H9 (cell line): Measurements from ENCODE around the gene LTF. TPM values are rescaled to one million over a fixed set of nuclear protein-coding genes. Genes with fewer than 3 reads are reported as not detected.

Source experiments
- DNase-seq: peaks from one replicate; pipeline ENCODE4 v3.0.0-alpha.2; 2017
- H2AFZ ChIP-seq: one replicate; pipeline ENCODE4 v1.6.1; 2013; ENCODE audit warnings: mild to moderate bottlenecking, low read length, control low read depth, moderate library complexity
- H2AK5ac ChIP-seq: 2 replicates; pipeline ENCODE4 v1.6.1; 2013; ENCODE audit warnings: low read length, control low read depth, mixed read lengths; ENCODE audit not compliant: insufficient read length
- H2BK120ac ChIP-seq: one replicate; pipeline ENCODE4 v1.6.1; 2013; ENCODE audit warnings: low read depth, mild to moderate bottlenecking, low read length, control low read depth, inconsistent platforms; ENCODE audit not compliant: poor library complexity, severe bottlenecking
- H2BK12ac ChIP-seq: 2 replicates; pipeline ENCODE4 v1.6.1; 2013; ENCODE audit warnings: low read length, control low read depth, mixed read lengths, low read depth; ENCODE audit not compliant: insufficient read length
- H2BK15ac ChIP-seq: 2 replicates; pipeline ENCODE4 v1.6.1; 2013; ENCODE audit warnings: low read depth, low read length, control low read depth
- H2BK20ac ChIP-seq: one replicate; pipeline ENCODE4 v1.6.1; 2013; ENCODE audit warnings: low read depth, mild to moderate bottlenecking, low read length, control low read depth, inconsistent platforms; ENCODE audit not compliant: poor library complexity, severe bottlenecking
- H2BK5ac ChIP-seq: 2 replicates; pipeline ENCODE4 v1.6.1; 2013; ENCODE audit warnings: low read length, control low read depth, mixed read lengths; ENCODE audit not compliant: insufficient read length
- H3K14ac ChIP-seq: 2 replicates; pipeline ENCODE4 v1.6.1; 2013; ENCODE audit warnings: low read length, control low read depth; ENCODE audit not compliant: insufficient read depth
- H3K18ac ChIP-seq: 2 replicates; pipeline ENCODE4 v1.6.1; 2013; ENCODE audit warnings: low read depth, mild to moderate bottlenecking, mixed read lengths, low read length, control low read depth; ENCODE audit not compliant: insufficient read length
- H3K23ac ChIP-seq: 2 replicates; pipeline ENCODE4 v1.6.1; 2013; ENCODE audit warnings: low read length, control low read depth, mixed read lengths, low read depth; ENCODE audit not compliant: insufficient read length
- H3K23me2 ChIP-seq: 2 replicates; pipeline ENCODE4 v1.6.1; 2013; ENCODE audit warnings: low read depth, mild to moderate bottlenecking, mixed read lengths, low read length, control low read depth; ENCODE audit not compliant: insufficient read length, poor library complexity, severe bottlenecking
- H3K27ac ChIP-seq: 2 replicates; pipeline ENCODE4 v1.5.1; 2013; ENCODE audit warnings: low read length, control low read depth, mixed read lengths, low read depth; ENCODE audit not compliant: insufficient read length
- H3K27me3 ChIP-seq: 2 replicates; pipeline ENCODE4 v1.6.1; 2013; ENCODE audit warnings: low read length, control low read depth, inconsistent platforms; ENCODE audit not compliant: insufficient read depth
- H3K4ac ChIP-seq: 2 replicates; pipeline ENCODE4 v1.6.1; 2013; ENCODE audit warnings: low read depth, mild to moderate bottlenecking, control low read depth, inconsistent platforms, low read length, moderate library complexity
- H3K4me1 ChIP-seq: 2 replicates; pipeline ENCODE4 v1.6.1; 2013; ENCODE audit warnings: low read length, control low read depth, inconsistent platforms; ENCODE audit not compliant: insufficient read depth
- H3K4me2 ChIP-seq: 2 replicates; pipeline ENCODE4 v1.6.1; 2013; ENCODE audit warnings: low read length, control low read depth, mixed read lengths; ENCODE audit not compliant: insufficient read length, insufficient read depth
- H3K56ac ChIP-seq: 2 replicates; pipeline ENCODE4 v1.6.1; 2013; ENCODE audit warnings: low read depth, mild to moderate bottlenecking, mixed read lengths, low read length, control low read depth; ENCODE audit not compliant: insufficient read length
- H3K79me1 ChIP-seq: 2 replicates; pipeline ENCODE4 v1.6.1; 2013; ENCODE audit warnings: low read depth, mild to moderate bottlenecking, moderate library complexity, low read length, control low read depth, inconsistent platforms; ENCODE audit not compliant: insufficient read depth, poor library complexity, severe bottlenecking
- H3K79me2 ChIP-seq: 2 replicates; pipeline ENCODE4 v1.6.1; 2013; ENCODE audit warnings: low read length, control low read depth, inconsistent platforms; ENCODE audit not compliant: insufficient read depth
- H3K9ac ChIP-seq: 2 replicates; pipeline ENCODE4 v1.6.1; 2013; ENCODE audit warnings: low read length, control low read depth, mixed read lengths; ENCODE audit not compliant: insufficient read length; ENCODE audit errors: extremely low read depth
- H3K9me3 ChIP-seq: one replicate; pipeline ENCODE4 v1.6.1; 2013; ENCODE audit warnings: low read depth, low read length, inconsistent platforms; ENCODE audit not compliant: control insufficient read depth
- H3T11ph ChIP-seq: one replicate; pipeline ENCODE4 v1.6.1; 2013; ENCODE audit warnings: mild to moderate bottlenecking, low read length, control low read depth, inconsistent platforms
- H4K20me1 ChIP-seq: one replicate; pipeline ENCODE4 v1.6.1; 2013; ENCODE audit not compliant: control insufficient read depth, insufficient read length, insufficient read depth
- H4K5ac ChIP-seq: 2 replicates; pipeline ENCODE4 v1.6.1; 2013; ENCODE audit warnings: low read depth, mild to moderate bottlenecking, mixed read lengths, low read length, control low read depth; ENCODE audit not compliant: insufficient read length
- H4K8ac ChIP-seq: replicated peaks from 2 replicates; pipeline ENCODE4 v1.6.1; 2013; ENCODE audit warnings: low read length, control low read depth, mixed read lengths, low read depth; ENCODE audit not compliant: insufficient read length
- H4K91ac ChIP-seq: 2 replicates; pipeline ENCODE4 v1.6.1; 2013; ENCODE audit warnings: low read depth, mild to moderate bottlenecking, moderate library complexity, mixed read lengths, low read length, control low read depth; ENCODE audit not compliant: insufficient read length
- H3K27ac Mint-ChIP-seq, 3 experiments: 2 replicates in 2 of 3; 3 replicates in 1 of 3; pipeline ENCODE4 v1.8.0; 2020 to 2021; ENCODE audit warnings: mixed read lengths in 3 of 3, mild to moderate bottlenecking in 1 of 3, moderate library complexity in 1 of 3
- H3K27me3 Mint-ChIP-seq: 2 replicates; pipeline ENCODE4 v1.8.0; 2021; ENCODE audit warnings: low read depth, mild to moderate bottlenecking, moderate library complexity, mixed read lengths
- H3K36me3 Mint-ChIP-seq, 3 experiments: 2 replicates in 2 of 3; 3 replicates in 1 of 3; pipeline ENCODE4 v1.8.0; 2020 to 2021; ENCODE audit warnings: low read depth in 3 of 3, mixed read lengths in 3 of 3; ENCODE audit not compliant: insufficient read depth in 1 of 3
- H3K4me1 Mint-ChIP-seq, 2 experiments: 2 replicates each; pipeline ENCODE4 v1.8.0; 2020; ENCODE audit warnings: mixed read lengths in 2 of 2
- H3K4me3 Mint-ChIP-seq, 2 experiments: 2 replicates in 1 of 2; 3 replicates in 1 of 2; pipeline ENCODE4 v1.8.0; 2020 to 2021; ENCODE audit warnings: mild to moderate bottlenecking in 2 of 2, mixed read lengths in 2 of 2, moderate library complexity in 1 of 2
- H3K9me3 Mint-ChIP-seq, 2 experiments: 2 replicates in 1 of 2; 3 replicates in 1 of 2; pipeline ENCODE4 v1.8.0; 2020; ENCODE audit warnings: mild to moderate bottlenecking in 2 of 2, mixed read lengths in 2 of 2, moderate library complexity in 1 of 2
- WGBS: extraction: QIAGEN DNeasy Blood & Tissue Kit; methylation state at CpG from one replicate; pipeline ENCODE4 v1.1.7; 2013; ENCODE audit warnings: missing lambda C conversion rate, low lambda C conversion rate, mixed read lengths; ENCODE audit not compliant: insufficient read length; ENCODE audit errors: extremely low coverage; 5-methylcytosine and 5-hydroxymethylcytosine counted together
- total RNA-seq: library from RNA; stranded (reverse); gene quantifications from 2 replicates; pipeline ENCODE4 v1.2.1, GENCODE V29; 2021
- TF ChIP-seq, protein P1 (sequence below): fragments of 200-600 bp; sonication (generic); conservative IDR thresholded peaks from 3 replicates; pipeline ENCODE4 v1.8.0; 2021; ENCODE audit warnings: antibody characterized with exemption, mild to moderate bottlenecking

LTF gene
- total RNA-seq, 1 experiment from 2014 or later = not detected

GRCh38 chr3:46416125-46416810 is 48.4 kb downstream of the LTF start:
- Histone ChIP-seq H2BK120ac (no peak overlapping the region), H3K27me3 (no peaks in the 10 kb centered on the region), H3K4me1 (peaks cover 4% of the 10 kb centered on the region; the same call in 1 of the 2 replicates), H4K8ac (no peak overlapping the region), H2BK5ac (no peak overlapping the region), H3K9me3 (no peaks in the 10 kb centered on the region), H2BK15ac (no peak overlapping the region), H3K4ac (no peak overlapping the region), H3K79me1 (no peaks in the 10 kb centered on the region), H3K23ac (no peak overlapping the region), H3K27ac (no peak overlapping the region), H2BK20ac (no peak overlapping the region), H3K23me2 (no peaks in the 10 kb centered on the region), H3K9ac (no peak overlapping the region), H4K5ac (no peak overlapping the region), H4K91ac (no peak overlapping the region), H3K4me2 (no peak overlapping the region), H3K18ac (no peak overlapping the region), H3K79me2 (no peaks in the 10 kb centered on the region), H2AFZ (no peak overlapping the region), H2AK5ac (no peak overlapping the region), H2BK12ac (no peak overlapping the region), H3T11ph (no peak overlapping the region), H3K56ac (no peak overlapping the region), H4K20me1 (no peaks in the 10 kb centered on the region), H3K14ac (no peak overlapping the region)
- Mint-ChIP-seq H3K36me3 (no peaks in the 10 kb centered on the region), H3K9me3 (no peaks in the 10 kb centered on the region; a peak in 1 of 5 replicates), H3K4me1 (peaks cover 20% of the 10 kb centered on the region in 2 experiments), H3K4me3 (no peak overlapping the region), H3K27ac (no peak overlapping the region), H3K27me3 (no peaks in the 10 kb centered on the region)
- DNase-seq = no peak
- TF ChIP-seq, protein P1, sequence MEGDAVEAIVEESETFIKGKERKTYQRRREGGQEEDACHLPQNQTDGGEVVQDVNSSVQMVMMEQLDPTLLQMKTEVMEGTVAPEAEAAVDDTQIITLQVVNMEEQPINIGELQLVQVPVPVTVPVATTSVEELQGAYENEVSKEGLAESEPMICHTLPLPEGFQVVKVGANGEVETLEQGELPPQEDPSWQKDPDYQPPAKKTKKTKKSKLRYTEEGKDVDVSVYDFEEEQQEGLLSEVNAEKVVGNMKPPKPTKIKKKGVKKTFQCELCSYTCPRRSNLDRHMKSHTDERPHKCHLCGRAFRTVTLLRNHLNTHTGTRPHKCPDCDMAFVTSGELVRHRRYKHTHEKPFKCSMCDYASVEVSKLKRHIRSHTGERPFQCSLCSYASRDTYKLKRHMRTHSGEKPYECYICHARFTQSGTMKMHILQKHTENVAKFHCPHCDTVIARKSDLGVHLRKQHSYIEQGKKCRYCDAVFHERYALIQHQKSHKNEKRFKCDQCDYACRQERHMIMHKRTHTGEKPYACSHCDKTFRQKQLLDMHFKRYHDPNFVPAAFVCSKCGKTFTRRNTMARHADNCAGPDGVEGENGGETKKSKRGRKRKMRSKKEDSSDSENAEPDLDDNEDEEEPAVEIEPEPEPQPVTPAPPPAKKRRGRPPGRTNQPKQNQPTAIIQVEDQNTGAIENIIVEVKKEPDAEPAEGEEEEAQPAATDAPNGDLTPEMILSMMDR = no peak
- no CpG with 5 or more reads among the region's 10 CpGs for WGBS
